Nephron (organoid): ENCODE measurements around the gene CCDC182.

Source experiments
- H3K27ac Mint-ChIP-seq, 3 experiments: 2 replicates each; pipeline ENCODE4 v1.8.0; 2020; ENCODE audit warnings: mixed read lengths in 3 of 3, mild to moderate bottlenecking in 2 of 3, moderate library complexity in 1 of 3
- H3K27me3 Mint-ChIP-seq: 2 replicates; pipeline ENCODE4 v1.8.0; 2021; ENCODE audit warnings: low read depth, mild to moderate bottlenecking, moderate library complexity, mixed read lengths
- H3K36me3 Mint-ChIP-seq: 2 replicates; pipeline ENCODE4 v1.8.0; 2020; ENCODE audit warnings: low read depth, mixed read lengths
- H3K4me1 Mint-ChIP-seq: 2 replicates; pipeline ENCODE4 v1.8.0; 2020; ENCODE audit warnings: mixed read lengths
- H3K4me3 Mint-ChIP-seq, 3 experiments: 2 replicates each; pipeline ENCODE4 v1.8.0; 2020; ENCODE audit warnings: mild to moderate bottlenecking in 3 of 3, mixed read lengths in 3 of 3, moderate library complexity in 2 of 3
- H3K9me3 Mint-ChIP-seq: 2 replicates; pipeline ENCODE4 v1.8.0; 2020; ENCODE audit warnings: mixed read lengths
- TF ChIP-seq, protein P1 (sequence below), 3 experiments: fragments of 200-600 bp; sonication (generic); IDR thresholded peaks; one replicate each; pipeline ENCODE4 v1.5.0; 2021; ENCODE audit warnings: antibody characterized with exemption in 3 of 3; ENCODE audit not compliant: unreplicated experiment in 3 of 3

CCDC182 gene

DNA sequence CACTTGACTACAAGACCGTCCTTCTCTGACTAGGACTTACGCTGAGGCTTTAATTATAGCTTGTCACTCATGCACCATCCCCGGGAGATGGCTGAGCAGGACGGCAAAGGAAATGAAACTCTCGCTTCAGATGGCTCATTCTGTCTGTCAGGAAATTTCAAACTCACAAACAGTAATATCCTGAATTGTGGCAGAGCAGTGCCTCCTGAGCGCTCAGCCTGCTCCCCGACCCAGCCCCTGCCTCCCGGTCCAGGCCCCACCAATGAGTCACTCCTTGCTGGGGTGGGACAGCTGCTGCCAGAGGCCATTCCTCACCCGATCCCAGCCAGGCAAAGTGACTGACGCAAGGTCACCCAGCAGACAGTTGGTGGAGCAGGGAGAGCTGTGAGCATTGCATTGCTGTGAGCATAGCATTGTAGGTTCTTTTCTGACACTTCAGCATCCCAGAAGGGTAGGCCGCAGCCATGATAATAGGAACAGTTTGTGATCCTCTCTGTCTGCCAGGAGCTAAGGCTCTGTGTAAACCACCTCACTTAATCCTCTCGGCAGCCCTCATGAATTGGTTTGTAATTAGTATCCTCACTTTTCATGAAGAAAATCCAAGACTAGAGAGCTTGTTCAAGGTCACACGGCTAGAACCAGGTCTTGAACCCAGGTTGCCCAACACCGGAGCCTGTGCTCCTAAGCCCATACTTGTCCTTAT, 20.9 kb downstream of the CCDC182 start:
- H3K27ac Mint-ChIP-seq, result peak overlapping the region in 2 of 3 experiments; percentile 57 to 61
- H3K27me3 Mint-ChIP-seq, result peaks cover 57% of the 10 kb centered on the region
- no peak overlapping the region for H3K4me3 Mint-ChIP-seq
- peaks cover 40% of the 10 kb centered on the region for H3K4me1 Mint-ChIP-seq
- H3K36me3 Mint-ChIP-seq, result no peaks in the 10 kb centered on the region
- TF ChIP-seq, protein P1, sequence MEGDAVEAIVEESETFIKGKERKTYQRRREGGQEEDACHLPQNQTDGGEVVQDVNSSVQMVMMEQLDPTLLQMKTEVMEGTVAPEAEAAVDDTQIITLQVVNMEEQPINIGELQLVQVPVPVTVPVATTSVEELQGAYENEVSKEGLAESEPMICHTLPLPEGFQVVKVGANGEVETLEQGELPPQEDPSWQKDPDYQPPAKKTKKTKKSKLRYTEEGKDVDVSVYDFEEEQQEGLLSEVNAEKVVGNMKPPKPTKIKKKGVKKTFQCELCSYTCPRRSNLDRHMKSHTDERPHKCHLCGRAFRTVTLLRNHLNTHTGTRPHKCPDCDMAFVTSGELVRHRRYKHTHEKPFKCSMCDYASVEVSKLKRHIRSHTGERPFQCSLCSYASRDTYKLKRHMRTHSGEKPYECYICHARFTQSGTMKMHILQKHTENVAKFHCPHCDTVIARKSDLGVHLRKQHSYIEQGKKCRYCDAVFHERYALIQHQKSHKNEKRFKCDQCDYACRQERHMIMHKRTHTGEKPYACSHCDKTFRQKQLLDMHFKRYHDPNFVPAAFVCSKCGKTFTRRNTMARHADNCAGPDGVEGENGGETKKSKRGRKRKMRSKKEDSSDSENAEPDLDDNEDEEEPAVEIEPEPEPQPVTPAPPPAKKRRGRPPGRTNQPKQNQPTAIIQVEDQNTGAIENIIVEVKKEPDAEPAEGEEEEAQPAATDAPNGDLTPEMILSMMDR (IDR thresholded peaks at IDR 0.05; ENCODE audit: unreplicated experiment in 3 of 3), result no peak
- no peaks in the 10 kb centered on the region for H3K9me3 Mint-ChIP-seq

DNA sequence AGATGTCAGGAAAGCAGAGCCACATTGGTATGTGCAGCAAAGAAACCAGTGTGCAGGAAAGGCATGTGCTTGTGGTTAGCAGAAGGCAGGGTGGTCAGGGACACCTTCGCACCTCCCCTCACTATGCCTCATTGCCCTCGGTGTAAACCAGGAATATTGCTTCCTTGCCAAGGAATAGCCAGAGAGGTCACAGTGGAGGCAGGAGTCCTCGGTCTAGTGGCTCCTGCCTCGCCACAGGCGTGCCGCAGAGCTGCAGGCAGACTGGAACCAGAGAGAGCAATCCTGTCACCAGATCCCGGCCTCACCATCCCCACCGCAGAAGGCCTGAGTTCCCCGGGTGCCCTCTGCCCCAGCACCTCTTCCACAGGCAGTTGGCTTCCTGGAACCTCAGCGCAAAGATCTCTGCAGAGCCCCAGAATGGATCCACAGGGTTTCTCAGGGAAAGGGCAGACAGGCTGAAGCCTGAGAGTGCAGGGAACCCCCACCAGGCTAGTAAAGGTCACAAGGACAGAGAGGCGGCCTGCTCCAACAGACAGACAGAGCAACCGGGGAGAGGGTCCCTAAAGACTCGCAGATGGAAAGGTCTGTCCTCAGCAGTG, 21.6 kb downstream of the CCDC182 start:
- TF ChIP-seq, protein P1 (IDR thresholded peaks at IDR 0.05; ENCODE audit: unreplicated experiment in 3 of 3), result no peak
- Mint-ChIP-seq H3K9me3 (no peaks in the 10 kb centered on the region), H3K27ac (peak overlapping the region in 2 of 3 experiments; percentile 57 to 61), H3K4me3 (no peak overlapping the region), H3K27me3 (peaks cover 58% of the 10 kb centered on the region), H3K4me1 (peaks cover 37% of the 10 kb centered on the region), H3K36me3 (no peaks in the 10 kb centered on the region)

DNA sequence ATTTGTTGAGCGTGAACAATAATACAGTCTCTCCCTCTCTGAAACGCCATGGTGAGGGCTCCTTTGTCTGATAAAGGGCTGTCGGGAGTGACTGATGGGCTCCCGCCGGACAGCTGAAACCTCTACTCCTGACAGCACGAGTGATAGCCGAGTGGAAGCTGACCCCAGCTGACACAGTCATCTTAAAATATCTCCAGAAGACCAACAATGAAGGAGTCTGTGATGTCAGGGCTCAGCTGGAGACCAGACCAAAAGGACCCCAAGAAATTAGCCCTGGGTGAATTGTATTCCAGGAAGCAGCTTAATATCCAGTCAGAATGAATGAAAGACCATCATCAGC, 22.4 kb downstream of the CCDC182 start:
- Mint-ChIP-seq H3K27me3 (peaks cover 53% of the 10 kb centered on the region), H3K27ac (peak overlapping the region; percentile 61 to 84 (median 69)), H3K9me3 (no peaks in the 10 kb centered on the region), H3K4me3 (peak overlapping the region in 1 of 3 experiments; percentile 42), H3K4me1 (peaks cover 30% of the 10 kb centered on the region), H3K36me3 (no peaks in the 10 kb centered on the region)
- TF ChIP-seq, protein P1 (IDR thresholded peaks at IDR 0.05; ENCODE audit: unreplicated experiment in 3 of 3), result no peak

DNA sequence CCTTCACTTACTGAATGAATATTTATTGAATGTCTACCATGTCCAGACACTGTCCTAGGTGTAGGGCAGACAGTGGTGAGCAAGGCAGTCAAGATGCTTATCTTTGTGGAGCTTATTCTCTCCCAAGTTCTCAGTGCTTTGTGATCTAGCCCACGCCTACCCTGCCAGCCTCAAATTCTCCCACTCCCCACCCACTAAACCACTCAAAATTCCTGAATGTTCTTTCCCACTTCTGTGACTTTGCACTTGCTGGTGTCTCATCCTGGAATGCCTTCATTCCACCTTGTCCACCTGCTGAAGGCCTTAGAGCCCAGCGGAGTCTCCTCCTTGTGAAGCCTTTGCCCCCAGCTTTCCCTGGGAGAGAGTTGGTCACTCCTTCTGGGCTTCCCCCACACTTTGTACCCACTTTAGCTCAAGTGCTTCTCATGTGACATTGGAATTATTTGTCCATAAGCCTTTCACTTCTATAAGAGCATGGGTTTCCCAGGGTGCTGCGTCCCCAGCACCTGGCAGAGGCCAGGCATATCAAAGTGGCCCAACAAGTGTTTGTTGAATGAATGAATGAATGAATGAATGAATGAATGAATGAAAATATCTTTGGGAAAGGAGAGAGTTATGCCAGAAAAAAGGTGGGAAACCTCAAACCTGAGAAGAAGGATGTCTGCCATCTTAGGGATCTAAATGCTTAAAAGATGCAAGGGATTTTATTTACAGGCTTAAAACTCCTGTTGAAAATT, 23.0 kb downstream of the CCDC182 start:
- Mint-ChIP-seq H3K27ac (peak overlapping the region; percentile 61 to 84 (median 69)), H3K4me1 (peaks cover 30% of the 10 kb centered on the region), H3K9me3 (no peaks in the 10 kb centered on the region), H3K4me3 (peak overlapping the region in 1 of 3 experiments; percentile 42), H3K27me3 (peaks cover 58% of the 10 kb centered on the region), H3K36me3 (no peaks in the 10 kb centered on the region)
- TF ChIP-seq, protein P1 (IDR thresholded peaks at IDR 0.05; ENCODE audit: unreplicated experiment in 3 of 3), result no peak

DNA sequence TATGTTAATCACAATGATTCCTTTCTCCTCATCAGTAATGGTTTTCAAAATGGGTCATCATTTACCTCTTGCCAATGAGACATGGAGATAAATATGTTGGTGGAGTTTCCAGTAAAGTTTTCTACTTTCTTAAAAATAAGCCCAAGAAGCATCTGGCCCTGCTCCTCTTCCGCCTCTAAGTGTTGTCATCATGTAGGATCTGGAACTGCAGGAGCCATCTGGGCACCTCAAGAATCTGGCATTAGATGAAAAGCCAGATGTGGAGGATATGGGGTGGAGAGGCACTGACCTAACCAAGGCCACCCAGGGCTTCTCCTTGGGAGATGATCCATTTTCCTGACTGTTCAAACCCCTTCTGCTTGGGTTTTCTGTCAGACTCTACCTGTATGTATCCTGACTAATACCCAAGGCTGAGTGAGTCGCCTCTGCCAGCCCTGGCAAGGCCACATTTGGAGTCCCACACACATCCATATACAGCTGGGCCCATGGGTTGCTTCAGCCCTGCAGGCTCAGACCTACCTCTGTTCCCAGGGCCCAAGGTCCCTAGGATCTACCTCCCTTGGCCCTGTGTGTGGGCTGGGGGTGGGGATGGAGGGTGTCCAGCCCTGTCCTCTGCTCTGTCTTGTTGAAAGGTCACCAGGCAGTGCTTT, 24.6 kb downstream of the CCDC182 start:
- H3K27me3 Mint-ChIP-seq, result peaks cover 64% of the 10 kb centered on the region

More for the DNA sequence above, 24.6 kb downstream of the CCDC182 start:
- TF ChIP-seq, protein P1 (IDR thresholded peaks at IDR 0.05; ENCODE audit: unreplicated experiment in 3 of 3), result no peak
- H3K4me1 Mint-ChIP-seq, result peaks cover 29% of the 10 kb centered on the region
- no peak overlapping the region for H3K4me3 Mint-ChIP-seq
- H3K36me3 Mint-ChIP-seq, result no peaks in the 10 kb centered on the region
- no peaks in the 10 kb centered on the region for H3K9me3 Mint-ChIP-seq
- no peak overlapping the region for H3K27ac Mint-ChIP-seq
